ENCODE results near the gene LCMT1. TPM values are rescaled to one million over a fixed set of nuclear protein-coding genes. Genes with fewer than 3 reads are reported as not detected.
"Not testable (repeated sequence)": the region's sequence is repeated elsewhere in the genome, so short reads cannot be mapped to it uniquely, and the experiment has no call there.

Gene LCMT1
- 10 to 100 TPM; 31.7 to 44.1 (median 41.5) TPM for total RNA-seq (2021; fragmentation: NEBNext Ultra II Directional; extraction: Animal tissue kit (Norgen Biotek cat#: 25700))
- long read RNA-seq, transcript LCMT1-203 (11 exons, 1,368 nt): major isoform, 46 of 71 reads
- long read RNA-seq, partial matches to known transcripts: 7 of 71 reads
- long read RNA-seq, other reads (novel, unspliced or antisense): 12 of 71 reads

GRCh38 chr16:25111403-25112166, at the start of gene LCMT1:
Gene LCMT1 (plus strand): TSS chr16:25111742. CDS start chr16:25111884, 142 bp downstream.
- peak within 1 kb of the TSS; percentile 96 for H3K4me3 Mint-ChIP-seq

GRCh38 chr16:25063102-25063501, 48.4 kb upstream of the LCMT1 start:
- TF ChIP-seq, protein P1, sequence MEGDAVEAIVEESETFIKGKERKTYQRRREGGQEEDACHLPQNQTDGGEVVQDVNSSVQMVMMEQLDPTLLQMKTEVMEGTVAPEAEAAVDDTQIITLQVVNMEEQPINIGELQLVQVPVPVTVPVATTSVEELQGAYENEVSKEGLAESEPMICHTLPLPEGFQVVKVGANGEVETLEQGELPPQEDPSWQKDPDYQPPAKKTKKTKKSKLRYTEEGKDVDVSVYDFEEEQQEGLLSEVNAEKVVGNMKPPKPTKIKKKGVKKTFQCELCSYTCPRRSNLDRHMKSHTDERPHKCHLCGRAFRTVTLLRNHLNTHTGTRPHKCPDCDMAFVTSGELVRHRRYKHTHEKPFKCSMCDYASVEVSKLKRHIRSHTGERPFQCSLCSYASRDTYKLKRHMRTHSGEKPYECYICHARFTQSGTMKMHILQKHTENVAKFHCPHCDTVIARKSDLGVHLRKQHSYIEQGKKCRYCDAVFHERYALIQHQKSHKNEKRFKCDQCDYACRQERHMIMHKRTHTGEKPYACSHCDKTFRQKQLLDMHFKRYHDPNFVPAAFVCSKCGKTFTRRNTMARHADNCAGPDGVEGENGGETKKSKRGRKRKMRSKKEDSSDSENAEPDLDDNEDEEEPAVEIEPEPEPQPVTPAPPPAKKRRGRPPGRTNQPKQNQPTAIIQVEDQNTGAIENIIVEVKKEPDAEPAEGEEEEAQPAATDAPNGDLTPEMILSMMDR (IDR thresholded peaks at IDR 0.05): no peak
- no peak overlapping the region for H3K4me3 Mint-ChIP-seq
- peaks cover 23% of the 10 kb centered on the region for H3K4me1 Mint-ChIP-seq (ENCODE audit: low read depth)
- no peak for DNase-seq
- H3K9me3 Mint-ChIP-seq: no peaks in the 10 kb centered on the region
- peaks cover 5% of the 10 kb centered on the region; the same call in 1 of the 2 replicates for H3K27me3 Mint-ChIP-seq (ENCODE audit: insufficient read depth)
- peaks cover 8% of the 10 kb centered on the region for H3K36me3 Mint-ChIP-seq (ENCODE audit: low read depth)
- H3K27ac Mint-ChIP-seq: no peak overlapping the region

More at GRCh38 chr16:25111403-25112166, at the start of gene LCMT1:
- peak; percentile 98 for DNase-seq
- Mint-ChIP-seq H3K36me3 (ENCODE audit: low read depth) (no peaks in the 10 kb centered on the region), H3K9me3 (no peaks in the 10 kb centered on the region), H3K27ac (peak within 1 kb of the TSS; percentile 97), H3K27me3 (ENCODE audit: insufficient read depth) (no peaks in the 10 kb centered on the region; the same call in 1 of the 2 replicates), H3K4me1 (ENCODE audit: low read depth) (peaks cover 51% of the 10 kb centered on the region)
- TF ChIP-seq, protein P1 (IDR thresholded peaks at IDR 0.05): no peak

GRCh38 chr16:25063865-25064264, 47.7 kb upstream of the LCMT1 start:
- Mint-ChIP-seq H3K4me3 (no peak overlapping the region), H3K9me3 (no peaks in the 10 kb centered on the region), H3K27ac (no peak overlapping the region), H3K27me3 (ENCODE audit: insufficient read depth) (peaks cover 5% of the 10 kb centered on the region; the same call in 1 of the 2 replicates), H3K4me1 (ENCODE audit: low read depth) (peaks cover 23% of the 10 kb centered on the region), H3K36me3 (ENCODE audit: low read depth) (peaks cover 8% of the 10 kb centered on the region)
- TF ChIP-seq, protein P1 (IDR thresholded peaks at IDR 0.05): no peak
- DNase-seq: peak; percentile 49

- not testable (repeated sequence) for DNase-seq; H3K27me3 Mint-ChIP-seq (ENCODE audit: insufficient read depth); H3K9me3 Mint-ChIP-seq; H3K27ac Mint-ChIP-seq; H3K4me3 Mint-ChIP-seq; H3K36me3 Mint-ChIP-seq (ENCODE audit: low read depth)
- H3K4me1 Mint-ChIP-seq (ENCODE audit: low read depth): peaks cover 23% of the 10 kb centered on the region
These were observed 47.3 kb upstream of the LCMT1 start for GRCh38 chr16:25064281-25064680.

- TF ChIP-seq, protein P1 (IDR thresholded peaks at IDR 0.05): no peak
- no peak overlapping the region for H3K27ac Mint-ChIP-seq
- no peaks in the 10 kb centered on the region for H3K9me3 Mint-ChIP-seq
- H3K36me3 Mint-ChIP-seq (ENCODE audit: low read depth): peaks cover 8% of the 10 kb centered on the region
- no peak for DNase-seq
- peaks cover 8% of the 10 kb centered on the region for H3K27me3 Mint-ChIP-seq (ENCODE audit: insufficient read depth)
- H3K4me3 Mint-ChIP-seq: no peak overlapping the region
- H3K4me1 Mint-ChIP-seq (ENCODE audit: low read depth): peaks cover 30% of the 10 kb centered on the region
These were observed 46.6 kb upstream of the LCMT1 start for GRCh38 chr16:25064937-25065336.

- H3K36me3 Mint-ChIP-seq (ENCODE audit: low read depth): peaks cover 8% of the 10 kb centered on the region
- H3K4me1 Mint-ChIP-seq (ENCODE audit: low read depth): peaks cover 32% of the 10 kb centered on the region
- H3K27me3 Mint-ChIP-seq (ENCODE audit: insufficient read depth): peaks cover 4% of the 10 kb centered on the region
- TF ChIP-seq, protein P1 (IDR thresholded peaks at IDR 0.05): 0 out of 2 replicates have a peak, but pooled peaks have one; percentile 14
- no peak overlapping the region for H3K27ac Mint-ChIP-seq
- no peak overlapping the region for H3K4me3 Mint-ChIP-seq
- DNase-seq: no peak
- H3K9me3 Mint-ChIP-seq: no peaks in the 10 kb centered on the region
These were observed 45.6 kb upstream of the LCMT1 start for GRCh38 chr16:25065899-25066298.
